ENCODE results near the gene AXDND1. TPM values are rescaled to one million over a fixed set of nuclear protein-coding genes. Genes with fewer than 3 reads are reported as not detected.

Gene AXDND1
- total and polyA plus RNA-seq, 2 donors (not counting 1 experiment from before 2014, with no cell fraction given): 0.05 to 0.17 TPM

- Histone ChIP-seq H2AFZ (ENCODE audit: low read length) (no peak overlapping the region), H3K27me3 (ENCODE audit: control insufficient read depth, insufficient read depth, low read length) (no peaks in the 10 kb centered on the region), H3K9me3 (ENCODE audit: control insufficient read depth, insufficient read depth, low read depth, low read length) (no peaks in the 10 kb centered on the region), H3K4me2 (ENCODE audit: extremely low read depth, insufficient read depth, low read length) (no peak overlapping the region), H4K20me1 (ENCODE audit: control insufficient read depth, extremely low read depth, insufficient read depth, low read length) (no peaks in the 10 kb centered on the region), H3K27ac (ENCODE audit: insufficient read depth, low read length) (no peak overlapping the region), H3K4me1 (ENCODE audit: control insufficient read depth, extremely low read depth, insufficient read depth, low read length) (no peaks in the 10 kb centered on the region), H3K9ac (ENCODE audit: insufficient read depth, low read length) (no peak overlapping the region), H3K79me2 (ENCODE audit: control insufficient read depth, insufficient read depth, low read length) (no peaks in the 10 kb centered on the region), H3K36me3 (ENCODE audit: control insufficient read depth, insufficient read depth, low read length) (no peaks in the 10 kb centered on the region), H3K4me3 (replicated peaks in 1 of 4; ENCODE audit: control extremely low read depth in 1 of 4, insufficient read depth in 1 of 4, low read depth in 3 of 4, low read length in 4 of 4) (no peak overlapping the region)
- TF ChIP-seq EZH2 (IDR thresholded peaks at IDR 0.05; ENCODE audit: low read length, missing control alignments) (no peak), CTCF (conservative IDR thresholded peaks at IDR 0.05 in 1 of 2, IDR thresholded peaks at IDR 0.05 in 1 of 2; ENCODE audit: low read depth in 1 of 2, low read length in 2 of 2) (no peak)
- no peak for DNase-seq (ENCODE audit: low read depth in 2 of 2)
Observed at GRCh38 chr1:179376223-179376622, 10.5 kb downstream of the AXDND1 start.

- no peaks in the 10 kb centered on the region for H3K9me3 ChIP-seq (ENCODE audit: control insufficient read depth, insufficient read depth, low read depth, low read length)
- no peak overlapping the region for H3K4me2 ChIP-seq (ENCODE audit: extremely low read depth, insufficient read depth, low read length)
- H3K4me1 ChIP-seq (ENCODE audit: control insufficient read depth, extremely low read depth, insufficient read depth, low read length): no peaks in the 10 kb centered on the region
- H3K9ac ChIP-seq (ENCODE audit: insufficient read depth, low read length): no peak overlapping the region
- no peak overlapping the region for H3K4me3 ChIP-seq (replicated peaks in 1 of 4; ENCODE audit: control extremely low read depth in 1 of 4, insufficient read depth in 1 of 4, low read depth in 3 of 4, low read length in 4 of 4)
- no peak for DNase-seq (ENCODE audit: low read depth in 2 of 2)
- no peaks in the 10 kb centered on the region for H3K36me3 ChIP-seq (ENCODE audit: control insufficient read depth, insufficient read depth, low read length)
- no peaks in the 10 kb centered on the region for H4K20me1 ChIP-seq (ENCODE audit: control insufficient read depth, extremely low read depth, insufficient read depth, low read length)
- no peak overlapping the region for H2AFZ ChIP-seq (ENCODE audit: low read length)
- H3K79me2 ChIP-seq (ENCODE audit: control insufficient read depth, insufficient read depth, low read length): no peaks in the 10 kb centered on the region
- H3K27me3 ChIP-seq (ENCODE audit: control insufficient read depth, insufficient read depth, low read length): no peaks in the 10 kb centered on the region
- no peak overlapping the region for H3K27ac ChIP-seq (ENCODE audit: insufficient read depth, low read length)
- TF ChIP-seq CTCF (conservative IDR thresholded peaks at IDR 0.05 in 1 of 2, IDR thresholded peaks at IDR 0.05 in 1 of 2; ENCODE audit: low read depth in 1 of 2, low read length in 2 of 2) (no peak), EZH2 (IDR thresholded peaks at IDR 0.05; ENCODE audit: low read length, missing control alignments) (no peak)
Observed at GRCh38 chr1:179380299-179380698, 14.5 kb downstream of the AXDND1 start.

DNA sequence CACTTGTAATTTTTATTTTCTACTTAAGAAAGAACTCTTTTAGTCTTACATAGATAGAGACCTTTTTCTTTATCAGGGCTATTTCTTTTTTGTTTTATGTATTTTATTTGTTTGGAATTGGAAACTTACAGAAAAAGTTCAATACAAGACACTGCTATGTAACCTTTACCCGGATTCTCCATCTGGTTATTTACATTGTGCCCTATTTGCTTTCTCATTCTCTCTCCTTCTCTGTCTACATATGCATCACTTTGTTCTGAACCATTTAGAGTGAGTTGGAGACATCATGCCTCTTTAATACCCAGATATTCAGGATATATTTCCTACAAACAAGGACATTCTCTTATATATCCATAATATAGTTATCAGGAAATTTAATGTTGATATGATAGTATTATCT lies 18.3 kb downstream of the AXDND1 start:
- no peak overlapping the region for H3K9ac ChIP-seq (ENCODE audit: insufficient read depth, low read length)
- no peaks in the 10 kb centered on the region for H4K20me1 ChIP-seq (ENCODE audit: control insufficient read depth, extremely low read depth, insufficient read depth, low read length)
- H3K4me3 ChIP-seq (replicated peaks in 1 of 4; ENCODE audit: control extremely low read depth in 1 of 4, insufficient read depth in 1 of 4, low read depth in 3 of 4, low read length in 4 of 4): no peak overlapping the region
- H3K27ac ChIP-seq (ENCODE audit: insufficient read depth, low read length): no peak overlapping the region
- H3K79me2 ChIP-seq (ENCODE audit: control insufficient read depth, insufficient read depth, low read length): no peaks in the 10 kb centered on the region
- no peaks in the 10 kb centered on the region for H3K4me1 ChIP-seq (ENCODE audit: control insufficient read depth, extremely low read depth, insufficient read depth, low read length)
- DNase-seq (ENCODE audit: low read depth in 2 of 2): no peak
- TF ChIP-seq EZH2 (IDR thresholded peaks at IDR 0.05; ENCODE audit: low read length, missing control alignments): no peak
- no peaks in the 10 kb centered on the region for H3K36me3 ChIP-seq (ENCODE audit: control insufficient read depth, insufficient read depth, low read length)
- H3K9me3 ChIP-seq (ENCODE audit: control insufficient read depth, insufficient read depth, low read depth, low read length): no peaks in the 10 kb centered on the region
- no peaks in the 10 kb centered on the region for H3K27me3 ChIP-seq (ENCODE audit: control insufficient read depth, insufficient read depth, low read length)
- no peak overlapping the region for H3K4me2 ChIP-seq (ENCODE audit: extremely low read depth, insufficient read depth, low read length)
- no peak overlapping the region for H2AFZ ChIP-seq (ENCODE audit: low read length)

Data from fibroblast of lung (primary cell).